ENCODE data around the gene TADA1. TPM values are rescaled to one million over a fixed set of nuclear protein-coding genes. Genes with fewer than 3 reads are reported as not detected.

The TADA1 gene
- 10 to 100 TPM; 12.0 to 13.1 TPM for total RNA-seq
- total RNA-seq, result 16.1 to 26.0 reads per million in 2 donors

- peak; percentile 89 for ATAC-seq
- H3K4me1 Mint-ChIP-seq, result peaks cover 40% of the 10 kb centered on the region
- no peaks in the 10 kb centered on the region for H3K9me3 ChIP-seq (ENCODE audit: control insufficient read depth, low read length, poor library complexity, severe bottlenecking)
- DNase-seq, result peak; percentile 93 to 95 (median 94)
- H3K4me3 Mint-ChIP-seq, result peak within 1 kb of the TSS; percentile 95
- peak within 1 kb of the TSS; percentile 96 for H3K27ac Mint-ChIP-seq
- H3K27me3 Mint-ChIP-seq, result no peaks in the 10 kb centered on the region
- no peaks in the 10 kb centered on the region for H3K36me3 Mint-ChIP-seq (ENCODE audit: low read depth)
Observed at GRCh38 chr1:166875734-166876539, at the start of gene TADA1. Gene TADA1, minus strand, starts transcription at chr1:166876264. Its CDS starts 31 bp downstream, at chr1:166876233.

GRCh38 chr1:166924823-166925541, 48.9 kb upstream of the TADA1 start:
- H3K9me3 ChIP-seq (ENCODE audit: control insufficient read depth, low read length, poor library complexity, severe bottlenecking), result no peaks in the 10 kb centered on the region
- H3K36me3 Mint-ChIP-seq (ENCODE audit: low read depth), result peaks cover 3% of the 10 kb centered on the region
- no peak overlapping the region for H3K4me3 Mint-ChIP-seq
- no peak overlapping the region for H3K27ac Mint-ChIP-seq
- DNase-seq (no peak), ATAC-seq (no peak)
- peaks cover 59% of the 10 kb centered on the region for H3K27me3 Mint-ChIP-seq
- H3K4me1 Mint-ChIP-seq, result no peaks in the 10 kb centered on the region

- peak overlapping the region; percentile 58 for H3K4me3 Mint-ChIP-seq
- peaks cover 68% of the 10 kb centered on the region for H3K27me3 Mint-ChIP-seq
- no peak overlapping the region for H3K27ac Mint-ChIP-seq
- H3K9me3 ChIP-seq (ENCODE audit: control insufficient read depth, low read length, poor library complexity, severe bottlenecking), result no peaks in the 10 kb centered on the region
- no peaks in the 10 kb centered on the region for H3K4me1 Mint-ChIP-seq
- H3K36me3 Mint-ChIP-seq (ENCODE audit: low read depth), result peaks cover 3% of the 10 kb centered on the region
- no peak for ATAC-seq
- DNase-seq, result no peak
Observed at GRCh38 chr1:166920561-166921475, 44.8 kb upstream of the TADA1 start.

- Mint-ChIP-seq H3K27ac (no peak overlapping the region), H3K27me3 (peaks cover 61% of the 10 kb centered on the region), H3K36me3 (ENCODE audit: low read depth) (peaks cover 3% of the 10 kb centered on the region), H3K4me1 (no peaks in the 10 kb centered on the region), H3K4me3 (no peak overlapping the region)
- H3K9me3 ChIP-seq (ENCODE audit: control insufficient read depth, low read length, poor library complexity, severe bottlenecking), result no peaks in the 10 kb centered on the region
- no peak for ATAC-seq
- DNase-seq, result no peak
Observed at GRCh38 chr1:166918956-166919316, 42.9 kb upstream of the TADA1 start.

GRCh38 chr1:166918088-166918955, 42.3 kb upstream of the TADA1 start:
- Mint-ChIP-seq H3K36me3 (ENCODE audit: low read depth) (peaks cover 3% of the 10 kb centered on the region), H3K27me3 (peaks cover 61% of the 10 kb centered on the region), H3K4me1 (no peaks in the 10 kb centered on the region), H3K4me3 (no peak overlapping the region), H3K27ac (no peak overlapping the region)
- DNase-seq, result no peak
- H3K9me3 ChIP-seq (ENCODE audit: control insufficient read depth, low read length, poor library complexity, severe bottlenecking), result no peaks in the 10 kb centered on the region
- no peak for ATAC-seq

GRCh38 chr1:166915941-166916340, 39.9 kb upstream of the TADA1 start:
- Mint-ChIP-seq H3K27me3 (peaks cover 45% of the 10 kb centered on the region), H3K4me3 (no peak overlapping the region), H3K36me3 (ENCODE audit: low read depth) (no peaks in the 10 kb centered on the region), H3K27ac (no peak overlapping the region), H3K4me1 (peaks cover 2% of the 10 kb centered on the region)
- ATAC-seq (no peak), DNase-seq (no peak)
- H3K9me3 ChIP-seq (ENCODE audit: control insufficient read depth, low read length, poor library complexity, severe bottlenecking), result no peaks in the 10 kb centered on the region

GRCh38 chr1:166915042-166915441, 39.0 kb upstream of the TADA1 start:
- Mint-ChIP-seq H3K36me3 (ENCODE audit: low read depth) (no peaks in the 10 kb centered on the region), H3K4me3 (no peak overlapping the region), H3K4me1 (peaks cover 5% of the 10 kb centered on the region), H3K27ac (no peak overlapping the region), H3K27me3 (peaks cover 39% of the 10 kb centered on the region)
- DNase-seq (no peak), ATAC-seq (no peak)
- H3K9me3 ChIP-seq (ENCODE audit: control insufficient read depth, low read length, poor library complexity, severe bottlenecking), result no peaks in the 10 kb centered on the region

GRCh38 chr1:166914111-166914510, 38.0 kb upstream of the TADA1 start:
- H3K27me3 Mint-ChIP-seq, result peaks cover 29% of the 10 kb centered on the region
- no peaks in the 10 kb centered on the region for H3K9me3 ChIP-seq (ENCODE audit: control insufficient read depth, low read length, poor library complexity, severe bottlenecking)
- H3K4me3 Mint-ChIP-seq, result no peak overlapping the region
- no peak overlapping the region for H3K27ac Mint-ChIP-seq
- peaks cover 5% of the 10 kb centered on the region for H3K4me1 Mint-ChIP-seq
- DNase-seq (no peak), ATAC-seq (no peak)
- no peaks in the 10 kb centered on the region for H3K36me3 Mint-ChIP-seq (ENCODE audit: low read depth)

- peaks cover 5% of the 10 kb centered on the region for H3K4me1 Mint-ChIP-seq
- H3K36me3 Mint-ChIP-seq (ENCODE audit: low read depth), result no peaks in the 10 kb centered on the region
- no peak overlapping the region for H3K4me3 Mint-ChIP-seq
- DNase-seq, result no peak
- H3K27ac Mint-ChIP-seq, result no peak overlapping the region
- H3K9me3 ChIP-seq (ENCODE audit: control insufficient read depth, low read length, poor library complexity, severe bottlenecking), result no peaks in the 10 kb centered on the region
- ATAC-seq, result no peak
- H3K27me3 Mint-ChIP-seq, result peaks cover 13% of the 10 kb centered on the region
Observed at GRCh38 chr1:166911624-166912023, 35.6 kb upstream of the TADA1 start.

- H3K9me3 ChIP-seq (ENCODE audit: control insufficient read depth, low read length, poor library complexity, severe bottlenecking), result no peaks in the 10 kb centered on the region
- no peaks in the 10 kb centered on the region for H3K36me3 Mint-ChIP-seq (ENCODE audit: low read depth)
- no peak overlapping the region for H3K27ac Mint-ChIP-seq
Observed at GRCh38 chr1:166910396-166910994, 34.4 kb upstream of the TADA1 start.

GRCh38 chr1:166908942-166909341, 32.9 kb upstream of the TADA1 start:
- H3K27me3 Mint-ChIP-seq, result peaks cover 34% of the 10 kb centered on the region
- no peak overlapping the region for H3K4me3 Mint-ChIP-seq
- H3K27ac Mint-ChIP-seq, result no peak overlapping the region
- DNase-seq, result no peak
- peaks cover 2% of the 10 kb centered on the region for H3K36me3 Mint-ChIP-seq (ENCODE audit: low read depth)
- H3K4me1 Mint-ChIP-seq, result peaks cover 8% of the 10 kb centered on the region
- H3K9me3 ChIP-seq (ENCODE audit: control insufficient read depth, low read length, poor library complexity, severe bottlenecking), result no peaks in the 10 kb centered on the region
- ATAC-seq, result no peak

More at GRCh38 chr1:166910396-166910994, 34.4 kb upstream of the TADA1 start:
- ATAC-seq (peak; percentile 100), DNase-seq (peak; percentile 37 to 56 (median 47))
- Mint-ChIP-seq H3K27me3 (peaks cover 21% of the 10 kb centered on the region), H3K4me3 (no peak overlapping the region), H3K4me1 (peaks cover 8% of the 10 kb centered on the region)

- H3K4me3 Mint-ChIP-seq, result no peak overlapping the region
- peaks cover 2% of the 10 kb centered on the region for H3K36me3 Mint-ChIP-seq (ENCODE audit: low read depth)
- no peak overlapping the region for H3K27ac Mint-ChIP-seq
- ATAC-seq (no peak), DNase-seq (no peak)
- peaks cover 11% of the 10 kb centered on the region for H3K4me1 Mint-ChIP-seq
- peaks cover 40% of the 10 kb centered on the region for H3K27me3 Mint-ChIP-seq
- no peaks in the 10 kb centered on the region for H3K9me3 ChIP-seq (ENCODE audit: control insufficient read depth, low read length, poor library complexity, severe bottlenecking)
Observed at GRCh38 chr1:166907763-166908162, 31.7 kb upstream of the TADA1 start.
